ENCODE results near the gene LAMA1. TPM values are rescaled to one million over a fixed set of nuclear protein-coding genes. Genes with fewer than 3 reads are reported as not detected.

LAMA1 gene
- total and polyA plus RNA-seq, 2 of the 8 experiments (the other 6 are each of a cell fraction or from before 2014, with no cell fraction given): 30.4 to 48.7 TPM

GRCh38 chr18:6928359-6928758 is 189.2 kb downstream of the LAMA1 start:
- H2BK15ac ChIP-seq (ENCODE audit: low read length): no peak overlapping the region

More at GRCh38 chr18:6928359-6928758, 189.2 kb downstream of the LAMA1 start:
- Histone ChIP-seq H3K18ac (ENCODE audit: extremely low read depth, low read length) (no peak overlapping the region), H3K23ac (ENCODE audit: insufficient read length) (no peak overlapping the region), H3K9ac (replicated peaks in 1 of 4; ENCODE audit: extremely low read depth in 1 of 4, low read depth in 3 of 4, low read length in 3 of 4) (no peak overlapping the region), H3K23me2 (ENCODE audit: low read depth, low read length) (no peaks in the 10 kb centered on the region), H3K56ac (replicated peaks; ENCODE audit: insufficient read length, low read depth, low read length) (no peak overlapping the region), H3K27ac (ENCODE audit: low read depth, low read length) (no peak overlapping the region), H3K27me3 (replicated peaks in 1 of 4; ENCODE audit: control insufficient read depth in 3 of 4, extremely low read depth in 1 of 4, insufficient read depth in 3 of 4, low read length in 3 of 4) (no peaks in the 10 kb centered on the region), H3K79me2 (ENCODE audit: control insufficient read depth in 1 of 2, insufficient read depth in 2 of 2, low read length in 2 of 2) (no peaks in the 10 kb centered on the region), H3K36me3 (ENCODE audit: control insufficient read depth in 2 of 4, insufficient read depth in 4 of 4, low read length in 3 of 4) (no peaks in the 10 kb centered on the region), H3K14ac (ENCODE audit: insufficient read length) (no peak overlapping the region), H2BK12ac (ENCODE audit: low read depth, low read length) (no peak overlapping the region), H3K4me2 (ENCODE audit: insufficient read depth in 1 of 2, low read depth in 2 of 2, low read length in 2 of 2) (no peak overlapping the region), H4K20me1 (replicated peaks in 1 of 2; ENCODE audit: control insufficient read depth in 1 of 2, insufficient read depth in 2 of 2, low read length in 2 of 2) (no peaks in the 10 kb centered on the region), H4K91ac (replicated peaks; ENCODE audit: insufficient read length, low read length) (no peak overlapping the region), H2AFZ (ENCODE audit: low read length) (no peak overlapping the region), H4K8ac (ENCODE audit: extremely low read depth, insufficient read depth, low read length) (no peak overlapping the region), H3K79me1 (ENCODE audit: low read depth, low read length) (no peaks in the 10 kb centered on the region), H2AK5ac (ENCODE audit: low read depth, low read length) (no peak overlapping the region), H3K4me1 (replicated peaks in 1 of 4; ENCODE audit: control insufficient read depth in 3 of 4, insufficient read depth in 4 of 4, low read length in 3 of 4) (no peaks in the 10 kb centered on the region; a peak in 1 of 7 replicates), H3K4ac (replicated peaks; ENCODE audit: insufficient read length, low read depth, low read length) (no peak overlapping the region), H3K4me3 (ENCODE audit: extremely low read depth in 1 of 4, insufficient read depth in 2 of 4, low read depth in 3 of 4, low read length in 4 of 4) (no peak overlapping the region), H2BK120ac (replicated peaks; ENCODE audit: low read depth, low read length) (no peak overlapping the region), H3K9me3 (ENCODE audit: insufficient read depth in 2 of 2, low read depth in 1 of 2, low read length in 1 of 2) (no peaks in the 10 kb centered on the region), H2BK5ac (ENCODE audit: low read depth, low read length) (no peak overlapping the region), H2BK20ac (ENCODE audit: low read length) (no peak overlapping the region), H4K5ac (ENCODE audit: insufficient read length, low read depth, low read length) (no peak overlapping the region)
- TF ChIP-seq RNF2 (IDR thresholded peaks at IDR 0.05; ENCODE audit: borderline replicate concordance, low read depth, low read length, missing control alignments, poor library complexity, severe bottlenecking) (no peak), ATF2 (IDR thresholded peaks at IDR 0.05; ENCODE audit: low read length) (no peak)
- ChIA-PET CTCF (ENCODE audit: partially characterized antibody) (interaction anchor here (1.0 to 2.9 kb wide), 3 partner anchors 9 to 249 kb away, joined by 3 to 7 read pairs (median 4); no protein-coding TSS in a partner anchor), POLR2A (ENCODE audit: partially characterized antibody) (no interaction called here)
- FAIRE-seq (no peak), DNase-seq (ENCODE audit: low read depth in 1 of 2, low spot score in 2 of 2) (no peak)
- WGBS, 2 experiments (ENCODE audit: extremely low coverage in 1 of 2, insufficient coverage in 1 of 2, insufficient read length in 1 of 2, insufficient replicate concordance in 2 of 2, low coverage in 1 of 2, low lambda C conversion rate in 2 of 2, missing lambda C conversion rate in 1 of 2): 86% methylated on average over 11 of the region's 11 CpGs; no CpG with 5 or more reads in 1 of the 2 experiments

All from H1 (cell line).